Stimulated activated CD8-positive, alpha-beta memory T cell treated with anti-CD3 and anti-CD28 coated beads, Interleukin-15, amount 100 ng/mL, for 48 hours (primary cell): Measurements from ENCODE around the gene TCF25.
A peak's percentile ranks its signal among the peaks of the same experiment; 100 is the strongest.
"Not testable (repeated sequence)": the region's sequence is repeated elsewhere in the genome, so short reads cannot be mapped to it uniquely, and the experiment has no call there.

Experiments used
- DNase-seq, 2 donors: peaks; one replicate each; pipeline ENCODE4 v3.0.0-alpha.2; 2020; ENCODE audit warnings: low read depth in 2 of 2

The TCF25 gene

GRCh38 chr16:89879123-89879522 is 5.7 kb downstream of the TCF25 start:
- not testable (repeated sequence) for DNase-seq

DNA sequence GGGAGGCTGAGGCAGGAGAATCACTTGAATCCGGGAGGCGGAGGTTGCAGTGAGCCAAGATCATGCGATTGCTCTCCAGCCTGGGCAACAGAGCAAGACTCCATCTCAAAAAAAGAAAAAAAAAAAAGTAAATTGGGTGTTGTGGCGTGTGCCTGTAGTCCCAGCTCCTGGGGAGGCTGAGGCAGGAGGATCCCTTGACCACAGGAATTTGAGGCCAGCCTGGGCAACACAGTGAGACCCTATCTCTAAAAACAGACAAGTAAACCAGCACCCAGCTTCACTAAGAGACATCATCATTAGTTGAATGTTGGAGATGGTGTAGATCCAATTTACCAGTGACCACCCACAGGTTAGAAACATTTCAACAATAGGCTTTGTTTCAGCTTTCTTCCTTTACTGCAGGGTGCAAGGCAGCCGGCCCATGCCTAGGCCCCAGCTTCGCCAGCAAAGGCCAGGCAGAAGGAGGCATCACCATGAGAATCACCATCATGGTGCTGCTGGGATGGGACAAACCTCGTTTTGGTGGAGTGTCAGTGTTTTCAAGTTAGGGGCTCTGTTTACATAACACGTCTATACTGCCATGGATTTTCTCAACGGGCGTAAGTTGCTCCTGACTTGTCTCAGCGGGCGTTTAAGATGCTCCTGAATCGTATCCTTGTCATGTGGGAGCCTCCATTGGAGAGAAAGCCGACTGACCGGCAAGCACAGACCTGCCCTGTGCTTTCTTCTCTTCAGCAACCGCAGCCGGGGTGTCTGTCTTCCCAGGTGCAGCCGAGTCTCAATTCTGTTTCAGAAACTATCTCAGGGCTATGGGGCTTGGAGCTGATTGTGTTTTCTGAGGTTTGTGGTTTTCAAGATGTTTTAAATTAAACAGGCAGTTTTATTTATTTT is 7.3 kb downstream of the TCF25 start:
- no peak for DNase-seq

GRCh38 chr16:89881368-89881730 is 8.0 kb downstream of the TCF25 start:
- DNase-seq: no peak

DNA sequence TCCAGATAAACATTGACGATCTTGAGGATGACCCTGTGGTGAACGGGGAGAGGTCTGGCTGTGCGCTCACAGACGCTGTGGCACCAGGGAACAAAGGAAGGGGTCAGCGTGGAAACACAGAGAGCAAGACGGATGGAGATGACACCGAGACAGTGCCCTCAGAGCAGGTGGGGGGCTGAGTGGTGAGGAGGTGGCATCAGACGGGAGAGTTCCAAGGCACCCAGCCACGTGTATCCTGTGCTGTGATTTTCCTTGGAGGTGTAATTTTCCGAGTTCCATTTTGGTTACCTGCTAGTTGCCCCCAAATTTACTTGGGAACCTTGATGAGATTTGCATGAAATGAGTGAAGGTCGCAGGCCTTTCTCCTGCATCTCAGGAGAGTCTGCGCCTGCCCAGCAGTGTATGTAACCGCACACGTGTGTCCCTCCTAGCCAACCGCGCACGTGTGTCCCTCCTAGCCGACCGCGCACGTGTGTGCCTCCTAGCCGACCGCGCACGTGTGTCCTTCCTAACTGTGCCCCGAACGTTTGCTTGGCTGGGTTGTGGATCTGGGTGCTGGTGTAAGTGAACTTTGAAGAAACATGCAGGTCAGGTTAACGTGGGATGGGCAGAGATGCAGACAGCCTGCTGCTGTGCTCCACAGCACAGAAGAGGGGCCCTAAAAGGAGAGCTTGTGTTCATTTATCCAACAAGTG is 10.1 kb downstream of the TCF25 start:
- no peak for DNase-seq

DNA sequence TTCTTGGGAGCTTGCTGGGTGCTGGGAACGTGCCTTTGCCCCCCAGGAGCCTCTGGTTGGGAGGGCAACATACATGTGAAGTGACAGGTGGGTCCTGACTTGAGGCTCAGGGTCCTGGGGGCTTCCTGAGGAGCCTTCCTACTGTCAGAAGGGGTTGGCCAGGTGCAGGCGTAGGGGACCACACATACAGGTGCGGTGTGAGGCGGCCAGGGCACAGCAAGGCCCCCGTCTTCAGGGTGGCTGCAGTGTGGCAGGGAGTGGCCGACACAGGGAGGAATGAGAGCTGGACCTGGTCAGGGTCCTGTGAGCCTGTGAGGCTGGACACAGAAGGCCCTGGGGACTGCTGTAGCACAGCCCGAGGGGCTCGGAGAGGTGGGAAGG is 10.6 kb downstream of the TCF25 start:
- DNase-seq: no peak

GRCh38 chr16:89887243-89887642 is 13.9 kb downstream of the TCF25 start:
- no peak for DNase-seq

DNA sequence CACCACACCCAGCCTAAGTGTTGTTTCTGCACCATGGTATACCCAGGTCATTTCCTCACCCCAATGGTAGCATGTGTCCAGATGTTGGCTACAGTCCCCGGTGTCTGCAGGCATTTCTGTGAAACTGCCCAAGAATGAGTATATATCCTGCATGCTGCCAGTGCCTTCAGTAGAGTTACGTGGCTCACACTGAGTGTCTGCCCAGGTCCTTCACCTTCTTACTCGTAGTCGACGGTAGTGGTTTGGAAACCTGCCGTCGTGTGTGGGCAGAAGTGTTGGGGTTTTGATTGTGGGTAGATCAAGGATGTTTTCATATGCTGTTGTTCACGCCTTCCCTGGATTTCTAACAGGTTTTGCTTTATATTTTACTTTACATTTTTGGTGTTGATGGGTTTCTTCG is 16.8 kb downstream of the TCF25 start:
- peak; percentile 19 to 30 for DNase-seq

DNA sequence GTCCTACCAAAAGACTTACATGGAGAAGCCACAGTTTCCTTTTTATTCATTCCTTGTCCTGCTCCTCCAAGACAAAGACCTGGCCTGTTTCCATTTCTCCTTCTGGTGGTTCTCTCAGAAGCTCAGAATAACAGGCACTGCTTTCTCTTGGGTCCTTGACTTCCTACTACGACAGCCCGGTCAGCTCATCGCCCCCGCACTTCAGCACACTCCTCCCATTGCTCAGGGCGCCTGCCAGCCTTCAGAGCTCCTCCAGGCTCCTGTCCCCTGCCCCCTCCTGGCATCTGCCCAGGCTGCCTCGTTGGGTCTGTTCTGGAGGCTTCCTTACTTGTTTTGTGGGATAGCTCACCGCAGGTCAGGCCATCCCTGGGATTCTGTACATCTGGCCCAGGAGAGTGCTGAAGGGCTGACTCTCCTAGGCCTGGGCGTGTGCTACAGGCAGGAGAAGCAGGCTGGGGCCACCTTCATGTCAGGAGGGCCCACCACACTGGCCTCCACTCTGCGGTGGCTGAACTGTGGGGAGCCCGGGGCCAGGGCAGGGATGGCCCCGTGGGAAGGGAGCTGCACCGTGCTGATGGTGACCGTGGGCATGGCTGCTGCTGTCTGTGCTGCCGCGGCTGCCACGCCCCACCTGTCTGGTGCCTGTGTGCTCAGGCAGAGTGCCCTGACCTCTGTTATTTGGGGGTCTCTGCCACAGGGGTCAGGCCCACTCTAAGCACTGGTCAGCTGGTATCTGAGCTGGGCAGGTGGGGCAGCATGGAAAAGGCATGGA is 17.7 kb downstream of the TCF25 start:
- no peak for DNase-seq

DNA sequence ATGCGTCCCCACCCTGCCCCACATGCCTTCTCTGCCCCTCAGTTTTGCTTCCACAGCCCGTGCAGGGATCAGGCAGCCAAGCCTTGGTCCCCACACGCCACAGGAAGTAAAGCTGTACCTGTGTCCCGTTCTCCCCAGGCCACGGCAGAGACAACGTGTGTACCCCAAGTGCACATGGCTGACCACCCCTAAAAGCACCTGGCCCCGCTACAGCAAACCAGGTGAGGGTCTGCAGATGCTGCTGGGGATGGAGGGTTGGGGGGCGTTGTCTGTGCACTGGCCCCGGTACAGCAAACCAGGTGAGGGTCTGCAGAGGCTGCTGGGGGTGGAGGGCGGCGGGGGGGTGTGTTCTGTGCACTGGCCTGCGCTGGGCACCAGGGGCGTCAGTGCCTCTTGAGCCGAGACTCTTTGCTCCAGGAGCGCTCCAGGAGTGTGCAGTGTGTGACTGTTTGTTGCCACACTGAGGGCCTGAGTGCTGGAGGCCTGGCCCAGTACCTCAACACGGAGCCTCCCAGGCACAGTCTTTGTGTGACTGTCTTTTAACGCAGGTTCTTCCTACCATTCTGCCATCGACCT is 18.8 kb downstream of the TCF25 start:
- DNase-seq: no peak

DNA sequence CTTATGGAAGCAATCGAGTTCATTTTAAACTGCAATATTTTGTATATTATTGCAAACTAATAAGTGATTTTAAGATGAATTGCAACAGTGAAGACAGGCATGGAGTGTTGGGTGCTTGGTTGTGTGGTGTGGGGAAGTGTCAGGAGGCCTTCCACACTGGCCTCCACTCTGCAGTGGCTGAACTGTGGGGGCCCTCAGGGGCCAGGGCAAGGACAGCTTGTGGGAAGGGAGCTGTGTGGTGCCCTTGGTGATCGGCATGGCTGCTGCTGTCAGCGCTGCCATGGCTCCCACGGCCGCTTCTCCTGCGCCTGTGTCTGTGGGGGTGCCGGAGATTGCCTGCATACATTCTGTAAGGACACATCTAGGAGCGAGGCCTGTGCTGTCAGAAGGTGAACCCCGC is 19.2 kb downstream of the TCF25 start:
- DNase-seq: no peak

DNA sequence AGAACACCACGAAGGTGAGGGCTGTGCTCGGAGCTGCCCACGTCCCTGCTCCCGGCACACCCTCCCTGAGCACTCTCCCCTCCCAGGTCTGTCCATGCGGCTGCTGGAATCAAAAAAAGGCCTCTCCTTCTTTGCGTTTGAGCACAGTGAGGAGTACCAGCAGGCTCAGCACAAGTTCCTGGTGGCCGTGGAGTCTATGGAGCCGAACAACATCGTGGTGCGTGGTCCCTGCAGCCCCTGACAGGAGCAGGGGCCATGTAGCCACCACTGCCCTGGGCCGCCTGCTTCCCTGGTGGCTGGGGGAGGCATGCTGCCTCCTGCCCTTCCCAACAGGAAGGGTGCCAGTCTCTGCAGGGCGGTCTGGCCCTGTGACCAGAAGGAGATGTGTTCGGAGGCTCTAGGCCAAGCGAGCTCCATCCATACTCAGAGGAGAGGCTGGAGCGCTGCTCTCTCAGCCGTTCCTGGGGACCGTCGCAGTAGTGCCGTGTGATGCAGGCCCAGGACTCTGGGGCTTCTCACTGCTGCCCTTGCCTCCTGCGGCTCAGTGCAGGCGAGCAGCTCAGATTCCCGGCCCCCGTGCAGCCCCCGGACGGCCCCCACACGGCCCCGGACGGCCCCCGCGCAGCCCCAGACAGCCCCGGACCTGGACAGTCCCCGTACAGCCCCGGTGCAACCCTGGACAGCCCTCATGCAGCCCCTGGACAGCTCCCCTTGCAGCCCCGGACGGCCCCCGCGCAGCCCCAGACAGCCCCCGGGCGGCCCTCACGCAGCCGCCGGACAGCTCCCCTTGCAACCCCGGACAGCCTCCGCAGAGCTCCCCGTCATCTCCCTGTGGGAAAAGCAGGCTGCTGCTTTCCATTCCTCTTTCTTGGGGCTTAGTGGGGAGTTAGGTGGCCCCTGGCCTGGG is 20.5 kb downstream of the TCF25 start:
- no peak for DNase-seq

DNA sequence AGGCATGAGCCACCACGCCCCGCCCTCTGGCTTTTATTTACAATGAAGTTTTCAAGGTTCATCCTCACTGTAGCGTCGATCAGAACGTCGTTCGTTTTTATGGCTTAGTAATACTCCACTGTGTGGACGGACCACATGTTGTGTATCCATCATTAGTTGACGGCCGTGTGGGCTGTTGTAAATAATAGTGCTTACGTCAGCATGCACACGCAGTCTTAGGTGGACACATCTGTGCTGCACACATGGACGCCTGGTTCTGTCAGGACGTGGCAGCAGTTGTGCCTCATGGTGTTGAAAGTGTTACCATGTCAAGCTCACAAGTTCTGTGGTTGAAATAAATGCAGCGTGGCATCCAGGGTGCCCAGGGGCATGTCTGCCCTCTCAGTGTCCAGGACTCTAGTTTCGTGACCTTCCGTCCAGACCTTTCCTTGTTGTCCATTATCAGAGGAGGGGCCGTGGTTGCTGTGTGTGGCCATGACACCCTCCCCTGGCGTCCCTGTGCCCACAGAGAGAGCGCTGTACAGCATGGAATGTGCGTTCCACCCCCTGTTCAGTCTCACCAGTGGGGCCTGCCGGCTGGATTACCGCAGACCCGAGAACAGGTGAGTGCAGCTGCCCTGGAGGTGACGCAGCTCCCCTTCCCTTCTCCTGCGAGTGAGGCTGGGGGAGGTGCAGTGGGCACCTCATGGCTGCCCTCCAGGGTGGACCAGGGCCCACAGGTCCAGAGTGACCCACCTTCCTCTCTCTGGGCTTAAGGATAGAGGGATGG is 22.3 kb downstream of the TCF25 start:
- no peak for DNase-seq

- DNase-seq: no peak
Observed at GRCh38 chr16:89897204-89897603, 23.8 kb downstream of the TCF25 start.

DNA sequence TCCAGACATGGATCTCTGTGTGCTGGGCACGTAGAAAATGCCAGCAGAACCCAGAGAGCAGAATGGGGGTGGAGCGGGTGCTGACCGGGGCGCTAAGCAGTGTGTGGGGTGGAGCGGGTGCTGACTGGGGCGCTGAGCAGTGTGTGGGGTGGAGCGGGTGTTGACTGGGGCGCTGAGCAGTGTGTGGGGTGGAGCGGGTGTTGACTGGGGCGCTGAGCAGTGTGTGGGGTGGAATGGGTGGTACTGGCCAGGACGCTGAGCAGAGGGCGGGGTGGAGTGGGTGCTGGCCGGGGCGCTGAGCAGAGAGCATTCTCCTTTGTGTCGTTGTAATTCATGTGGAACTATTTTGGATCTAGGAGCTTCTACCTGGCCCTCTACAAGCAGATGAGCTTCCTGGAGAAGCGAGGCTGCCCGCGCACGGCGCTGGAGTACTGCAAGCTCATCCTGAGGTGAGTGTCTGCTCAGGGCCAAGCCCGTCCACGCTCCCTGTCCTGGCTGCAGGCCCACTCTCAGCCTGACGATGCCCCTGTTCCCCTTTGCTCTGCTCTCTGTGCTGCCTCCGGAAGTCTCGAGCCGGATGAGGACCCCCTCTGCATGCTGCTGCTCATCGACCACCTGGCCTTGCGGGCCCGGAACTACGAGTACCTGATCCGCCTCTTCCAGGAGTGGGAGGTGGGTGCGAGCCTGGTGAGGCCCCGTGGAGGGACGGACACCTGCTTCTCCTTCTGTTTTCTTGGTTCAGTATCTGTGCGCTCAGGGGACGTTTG is 25.0 kb downstream of the TCF25 start:
- no peak for DNase-seq

DNA sequence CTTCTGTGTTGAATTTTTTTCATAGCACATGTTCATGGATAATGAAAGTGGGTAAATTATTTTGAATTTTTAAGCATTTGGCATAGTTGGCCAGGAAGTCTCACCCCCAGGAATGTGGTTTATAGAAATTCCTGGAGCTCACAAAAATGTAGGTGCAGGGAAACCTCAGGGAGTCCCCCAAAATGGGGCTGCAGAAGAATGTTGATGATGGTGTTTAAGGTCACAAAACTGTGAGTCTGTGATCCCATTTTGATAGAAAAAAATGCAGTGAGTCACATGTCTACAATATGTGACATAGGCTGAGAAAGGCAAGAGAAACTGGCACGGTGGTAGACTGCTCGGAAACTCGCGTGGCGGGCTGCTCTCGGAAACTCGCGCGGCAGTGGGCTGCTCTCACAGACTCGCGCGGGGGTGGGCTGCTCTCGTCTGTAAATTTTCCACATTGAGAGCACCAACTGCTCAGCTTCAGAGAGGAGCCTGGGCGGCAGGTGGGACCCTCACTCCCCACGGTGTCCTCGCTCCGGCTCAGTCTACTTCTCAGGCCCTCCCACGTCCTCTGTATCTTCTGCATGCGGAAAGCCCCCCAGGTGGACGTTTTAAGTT is 26.6 kb downstream of the TCF25 start:
- DNase-seq: no peak

GRCh38 chr16:89900885-89901284 is 27.5 kb downstream of the TCF25 start:
- no peak for DNase-seq

GRCh38 chr16:89902980-89903379 is 29.6 kb downstream of the TCF25 start:
- no peak for DNase-seq

DNA sequence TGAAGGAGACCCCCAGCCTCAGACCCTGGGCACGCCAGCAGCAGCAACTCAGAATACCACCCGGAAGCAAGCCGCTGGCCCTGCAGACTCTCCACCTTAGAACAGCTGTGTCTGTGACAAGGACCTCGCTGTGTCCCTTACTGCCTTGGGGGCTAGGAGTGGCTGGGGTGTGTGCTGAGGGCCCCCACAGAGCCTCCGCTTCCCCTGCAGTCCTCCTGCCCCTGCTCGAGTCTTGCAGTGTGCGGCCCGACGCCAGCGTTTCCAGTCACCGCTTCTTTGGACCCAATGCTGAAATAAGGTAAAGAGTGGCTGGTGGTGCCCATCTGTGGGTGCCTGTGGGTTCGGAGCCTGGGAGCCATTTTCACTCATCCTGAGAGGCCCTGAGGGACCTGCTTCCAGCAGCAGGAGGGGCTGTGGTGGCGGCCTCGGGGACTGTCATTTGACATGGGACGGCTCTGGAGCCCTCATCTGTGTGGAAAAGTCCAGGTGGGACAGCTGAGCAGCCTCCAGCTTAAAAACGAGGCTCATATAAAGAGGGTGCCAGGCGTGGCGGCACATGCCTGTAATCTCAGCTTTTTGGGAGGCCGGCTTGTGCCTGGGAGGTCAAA is 30.6 kb downstream of the TCF25 start:
- no peak for DNase-seq
